Measurements from ENCODE around the gene TIGAR. TPM values are rescaled to one million over a fixed set of nuclear protein-coding genes. Genes with fewer than 3 reads are reported as not detected.

Gene TIGAR
- polyA plus RNA-seq, 3 donors, result 5.5 to 16.0 (median 11.0) TPM

DNA sequence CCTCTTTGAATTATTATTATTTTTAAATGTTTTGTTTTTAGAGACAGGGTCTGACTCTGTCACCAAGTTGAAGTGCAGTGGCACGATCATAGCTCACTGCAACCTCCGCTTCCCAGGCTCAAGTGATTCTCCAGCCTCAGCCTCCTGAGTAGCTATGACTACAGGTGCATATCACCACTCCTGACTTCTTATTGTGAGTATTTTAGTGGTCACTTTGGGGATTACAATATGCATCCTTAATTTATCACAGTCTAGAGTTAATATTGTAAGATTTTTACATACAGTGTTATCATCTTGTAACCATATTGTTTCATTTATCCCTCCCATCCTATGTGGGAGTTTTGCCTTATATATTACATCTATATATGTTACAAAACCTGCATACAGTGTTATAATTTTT is 45.1 kb downstream of the TIGAR start:
- no peaks in the 10 kb centered on the region for H3K79me2 ChIP-seq (ENCODE audit: insufficient read depth, low read length)
- no peak overlapping the region for H3K4me2 ChIP-seq (replicated peaks; ENCODE audit: extremely low read depth, low read length, poor library complexity, severe bottlenecking)
- Mint-ChIP-seq H3K4me1 (no peaks in the 10 kb centered on the region), H3K9me3 (peaks cover 0 to 2% (median 0%) of the 10 kb centered on the region in 7 donors), H3K27me3 (ENCODE audit: low read depth in 3 of 3) (peaks cover 20 to 33% (median 23%) of the 10 kb centered on the region in 3 donors), H3K4me3 (no peak overlapping the region), H3K36me3 (no peaks in the 10 kb centered on the region), H3K27ac (no peak overlapping the region)
- no peak overlapping the region for H3K9ac ChIP-seq (ENCODE audit: insufficient read depth, low read length, poor library complexity, severe bottlenecking)
- no peak overlapping the region for H3K4me3 ChIP-seq (replicated peaks in 1 of 3; ENCODE audit: low read depth in 2 of 3, low read length in 3 of 3)
- H3K27me3 ChIP-seq (ENCODE audit: control insufficient read depth in 2 of 2, insufficient read depth in 2 of 2, low read length in 2 of 2), result peaks cover 14 to 21% of the 10 kb centered on the region in 2 donors
- H3K4me1 ChIP-seq (ENCODE audit: control insufficient read depth in 1 of 2, insufficient read depth in 2 of 2, low read length in 2 of 2), result no peaks in the 10 kb centered on the region
- no peaks in the 10 kb centered on the region for H3K36me3 ChIP-seq (replicated peaks in 1 of 2; ENCODE audit: control insufficient read depth in 1 of 2, insufficient read depth in 2 of 2, low read length in 2 of 2)
- no peak for TF ChIP-seq CTCF (IDR thresholded peaks at IDR 0.05)
- no peaks in the 10 kb centered on the region for H3K9me3 ChIP-seq (replicated peaks in 1 of 2; ENCODE audit: control insufficient read depth in 1 of 2, insufficient read depth in 1 of 2, low read length in 2 of 2)
- H2AFZ ChIP-seq (ENCODE audit: insufficient read depth, low read depth, low read length, poor library complexity, severe bottlenecking), result no peak overlapping the region
- H4K20me1 ChIP-seq (ENCODE audit: insufficient read depth, low read length), result no peaks in the 10 kb centered on the region
- WGBS (ENCODE audit: insufficient coverage), result 100% methylated on average over 1 of the region's 2 CpGs
- no peak overlapping the region for H3K27ac ChIP-seq (ENCODE audit: low read depth in 1 of 2, low read length in 2 of 2)
- intact Hi-C loops (cut with micrococcal nuclease), result no loop called here
- no peak for DNase-seq

- H3K4me2 ChIP-seq (replicated peaks; ENCODE audit: extremely low read depth, low read length, poor library complexity, severe bottlenecking), result no peak overlapping the region
- intact Hi-C loops (cut with micrococcal nuclease), result no loop called here
- Mint-ChIP-seq H3K36me3 (no peaks in the 10 kb centered on the region), H3K27ac (no peak overlapping the region), H3K4me1 (no peaks in the 10 kb centered on the region), H3K4me3 (no peak overlapping the region), H3K9me3 (peaks cover 0 to 2% (median 0%) of the 10 kb centered on the region in 7 donors), H3K27me3 (ENCODE audit: low read depth in 3 of 3) (peaks cover 19 to 31% (median 19%) of the 10 kb centered on the region in 3 donors)
- H3K36me3 ChIP-seq (replicated peaks in 1 of 2; ENCODE audit: control insufficient read depth in 1 of 2, insufficient read depth in 2 of 2, low read length in 2 of 2), result no peaks in the 10 kb centered on the region
- H3K27me3 ChIP-seq (ENCODE audit: control insufficient read depth in 2 of 2, insufficient read depth in 2 of 2, low read length in 2 of 2), result peaks cover 12 to 20% of the 10 kb centered on the region in 2 donors
- WGBS (ENCODE audit: insufficient coverage), result no CpG with 5 or more reads among the region's 4 CpGs
- H3K4me3 ChIP-seq (replicated peaks in 1 of 3; ENCODE audit: low read depth in 2 of 3, low read length in 3 of 3), result no peak overlapping the region
- TF ChIP-seq CTCF (IDR thresholded peaks at IDR 0.05), result no peak
- no peak overlapping the region for H3K9ac ChIP-seq (ENCODE audit: insufficient read depth, low read length, poor library complexity, severe bottlenecking)
- H3K9me3 ChIP-seq (replicated peaks in 1 of 2; ENCODE audit: control insufficient read depth in 1 of 2, insufficient read depth in 1 of 2, low read length in 2 of 2), result no peaks in the 10 kb centered on the region
- no peak overlapping the region for H2AFZ ChIP-seq (ENCODE audit: insufficient read depth, low read depth, low read length, poor library complexity, severe bottlenecking)
- no peaks in the 10 kb centered on the region for H3K79me2 ChIP-seq (ENCODE audit: insufficient read depth, low read length)
- H4K20me1 ChIP-seq (ENCODE audit: insufficient read depth, low read length), result no peaks in the 10 kb centered on the region
- no peaks in the 10 kb centered on the region for H3K4me1 ChIP-seq (ENCODE audit: control insufficient read depth in 1 of 2, insufficient read depth in 2 of 2, low read length in 2 of 2)
- H3K27ac ChIP-seq (ENCODE audit: low read depth in 1 of 2, low read length in 2 of 2), result no peak overlapping the region
- DNase-seq, result no peak
Measured at GRCh38 chr12:4369548-4369947, 48.5 kb downstream of the TIGAR start.

Data from CD14-positive monocyte (primary cell).